ENCODE results near the gene ALAS1. TPM values are rescaled to one million over a fixed set of nuclear protein-coding genes. Genes with fewer than 3 reads are reported as not detected.

ALAS1 gene
- total and polyA plus RNA-seq, 2 of the 13 experiments (the other 11 are each of a cell fraction or from before 2014, with no cell fraction given) = 36.0 to 43.2 TPM

- Histone ChIP-seq H2AFZ (ENCODE audit: low read length) (no peak overlapping the region), H3K27me3 (ENCODE audit: control insufficient read depth in 1 of 2, insufficient read depth in 2 of 2, low read length in 2 of 2) (no peaks in the 10 kb centered on the region), H3K79me2 (ENCODE audit: insufficient read depth, low read length) (no peaks in the 10 kb centered on the region), H3K36me3 (replicated peaks in 1 of 2; ENCODE audit: control insufficient read depth in 1 of 2, insufficient read depth in 2 of 2, low read length in 2 of 2) (peaks cover 20 to 56% of the 10 kb centered on the region in 2 experiments; a peak in 4 of 5 replicates), H3K9me3 (ENCODE audit: low read length) (no peaks in the 10 kb centered on the region), H3K27ac (ENCODE audit: extremely low read length, insufficient read depth, low read length) (no peak overlapping the region), H3K4me2 (ENCODE audit: low read depth, low read length) (no peak overlapping the region), H3K4me3 (replicated peaks in 1 of 3; ENCODE audit: insufficient read depth in 1 of 3, low read depth in 2 of 3, low read length in 3 of 3) (no peak overlapping the region), H3K4me1 (ENCODE audit: insufficient read depth, low read length) (peaks cover 66% of the 10 kb centered on the region), H3K9ac (ENCODE audit: insufficient read depth, low read depth, low read length) (no peak overlapping the region), H4K20me1 (ENCODE audit: insufficient read depth, low read length) (no peaks in the 10 kb centered on the region)
- POLR2A ChIA-PET = no interaction called here
- in situ Hi-C loops (cut with HindIII; ENCODE audit: extremely low pct_ligation_motif_present, low pct_unique_long_range_greater_than_20kb) = no loop called here
- BruUV-seq (replicated peaks) = no TSS peak
- DNase-seq (ENCODE audit: low spot score) = no peak
- intact Hi-C loops (cut with micrococcal nuclease; ENCODE audit: unreplicated experiment) = no loop called here
- WGBS (ENCODE audit: low lambda C conversion rate) = 72% methylated on average over 8 of the region's 8 CpGs
- no peak for ATAC-seq
- CTCF ChIA-PET (ENCODE audit: low intra/inter-chr PET ratio, low total read pairs) = no interaction called here
- FAIRE-seq = no peak
- no peak for TF ChIP-seq ZNF607 (CRISPR knock-in tag; IDR thresholded peaks at IDR 0.05; ENCODE audit: borderline replicate concordance)
- TF ChIP-seq ZNF350 (CRISPR knock-in tag; IDR thresholded peaks at IDR 0.05; ENCODE audit: borderline replicate concordance, low read depth) = no peak
- TF ChIP-seq GMEB2 (CRISPR knock-in tag; IDR thresholded peaks at IDR 0.05; ENCODE audit: low read depth) = no peak
- TF ChIP-seq ATF5 (CRISPR knock-in tag; IDR thresholded peaks at IDR 0.05; ENCODE audit: low read depth) = no peak
- no peak for TF ChIP-seq MLLT10 (CRISPR knock-in tag; IDR thresholded peaks at IDR 0.05)
- no peak for TF ChIP-seq KMT2B (CRISPR knock-in tag; IDR thresholded peaks at IDR 0.05)
- TF ChIP-seq ZNF318 (CRISPR knock-in tag; IDR thresholded peaks at IDR 0.05) = no peak
- TF ChIP-seq CREB1 (IDR thresholded peaks at IDR 0.05) = no peak
- no peak for TF ChIP-seq CREB1 (CRISPR knock-in tag; IDR thresholded peaks at IDR 0.05)
- TF ChIP-seq ZFP90 (CRISPR knock-in tag; IDR thresholded peaks at IDR 0.05; ENCODE audit: borderline replicate concordance) = no peak
- TF ChIP-seq NR2F1 (CRISPR knock-in tag; IDR thresholded peaks at IDR 0.05) = no peak
- TF ChIP-seq HBP1 (CRISPR knock-in tag; IDR thresholded peaks at IDR 0.05; ENCODE audit: low read depth) = no peak
- no peak for TF ChIP-seq ZNF205 (CRISPR knock-in tag; IDR thresholded peaks at IDR 0.05)
These were observed 15.0 kb downstream of the ALAS1 start for GRCh38 chr3:52213005-52213404.

All from HepG2 (cell line).